HG02884 (cell line): Measurements from ENCODE around the gene CA10.
A peak's percentile ranks its signal among the peaks of the same experiment; 100 is the strongest.

Source experiments
- ATAC-seq: cut with Tn5 transposase; IDR thresholded peaks from one replicate; pipeline ENCODE4 v1.9.1; 2021; ENCODE audit warnings: mild to moderate bottlenecking, moderate library complexity; ENCODE audit not compliant: unreplicated experiment

Gene CA10

DNA sequence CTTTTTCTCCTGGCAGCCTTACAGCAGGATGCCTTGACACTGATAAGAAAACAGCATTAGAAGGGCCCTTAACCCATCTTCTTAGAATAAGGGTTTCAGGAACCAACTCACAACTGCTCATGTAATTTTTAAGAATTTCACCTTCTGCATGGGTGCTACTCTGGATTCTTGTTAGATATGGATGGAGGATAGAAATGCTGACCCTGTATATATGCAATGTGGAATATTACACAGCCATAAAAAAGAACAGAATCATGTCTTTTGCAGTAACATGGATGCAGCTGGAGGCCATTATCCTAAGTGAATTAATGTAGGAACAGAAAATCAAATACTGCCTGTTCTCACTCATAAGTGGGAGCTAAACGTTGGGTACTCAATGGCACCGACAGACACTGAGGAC, 423.5 kb downstream of the CA10 start:
- ATAC-seq = no peak

DNA sequence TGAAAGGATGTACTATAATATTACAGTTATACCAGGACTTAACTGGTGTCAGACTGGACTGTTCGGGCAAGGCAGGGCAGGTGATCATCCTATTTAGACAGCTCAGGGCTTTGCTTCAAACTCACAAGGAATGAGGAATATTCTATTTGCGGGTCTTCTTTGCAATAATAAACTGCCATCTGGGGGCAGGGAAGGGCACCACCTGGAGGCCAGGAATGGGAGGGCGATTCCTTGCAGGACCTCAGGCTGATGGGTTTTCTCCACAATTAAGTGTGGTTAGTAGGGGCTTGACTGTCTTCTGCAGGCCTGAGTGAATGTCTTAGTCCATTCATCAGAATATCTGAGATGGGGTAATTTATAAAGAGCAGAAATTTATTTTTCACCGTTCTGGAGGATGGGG, 424.1 kb downstream of the CA10 start:
- no peak for ATAC-seq

DNA sequence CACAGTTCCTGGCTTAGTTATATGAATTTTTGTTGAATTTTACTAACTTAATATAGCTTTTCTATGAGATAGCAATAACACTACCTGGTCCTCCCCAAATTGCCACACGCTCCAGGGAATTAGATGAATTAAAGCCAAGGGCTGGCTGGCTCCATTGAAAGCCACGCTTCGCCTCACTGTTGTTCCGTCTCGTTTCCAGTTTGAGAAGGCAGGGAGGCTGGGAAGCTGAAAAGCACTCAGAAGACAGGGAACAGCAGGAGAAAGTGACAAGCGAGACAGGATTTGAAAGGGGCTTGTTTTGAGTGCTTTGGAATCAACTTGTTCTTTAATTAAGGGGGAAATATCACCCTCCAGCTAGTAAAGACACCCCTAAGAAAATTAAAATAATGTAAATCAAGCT, 425.3 kb downstream of the CA10 start:
- no peak for ATAC-seq

DNA sequence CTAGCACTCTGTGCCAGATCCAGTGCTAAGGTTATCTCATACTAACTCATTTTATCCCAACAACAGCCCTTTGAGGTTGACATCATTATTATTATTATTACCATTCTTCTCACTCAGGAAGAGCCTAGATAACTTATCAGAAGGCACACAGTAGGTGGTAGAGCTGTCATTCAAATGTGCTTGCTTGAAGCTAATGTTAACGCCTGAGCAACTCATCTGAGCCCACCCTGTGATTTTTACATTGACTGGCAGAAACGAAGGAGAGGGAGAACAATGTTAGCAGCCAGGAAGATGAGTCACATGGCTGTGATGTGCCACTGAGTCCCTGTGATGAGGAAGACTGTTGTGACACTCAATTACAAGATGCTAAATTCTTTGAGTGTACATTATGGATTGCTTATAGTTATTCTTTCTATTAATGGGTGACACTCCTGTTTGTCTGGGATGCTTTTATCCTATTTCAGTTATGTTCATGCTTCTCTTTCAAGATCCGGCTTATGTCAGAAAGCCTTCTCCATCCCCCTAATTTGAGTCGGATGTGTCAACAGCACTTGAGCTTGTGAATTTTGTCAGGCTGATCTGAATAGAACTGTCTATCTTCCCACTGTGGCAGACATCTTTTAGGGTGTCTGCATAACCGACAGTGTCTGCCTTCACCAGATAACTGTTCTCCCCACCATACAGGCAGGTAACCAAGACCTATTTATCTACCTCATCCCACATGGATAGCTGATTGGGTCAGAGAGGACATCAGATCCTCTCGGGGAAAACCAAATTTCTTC, 426.4 kb downstream of the CA10 start:
- ATAC-seq = no peak

DNA sequence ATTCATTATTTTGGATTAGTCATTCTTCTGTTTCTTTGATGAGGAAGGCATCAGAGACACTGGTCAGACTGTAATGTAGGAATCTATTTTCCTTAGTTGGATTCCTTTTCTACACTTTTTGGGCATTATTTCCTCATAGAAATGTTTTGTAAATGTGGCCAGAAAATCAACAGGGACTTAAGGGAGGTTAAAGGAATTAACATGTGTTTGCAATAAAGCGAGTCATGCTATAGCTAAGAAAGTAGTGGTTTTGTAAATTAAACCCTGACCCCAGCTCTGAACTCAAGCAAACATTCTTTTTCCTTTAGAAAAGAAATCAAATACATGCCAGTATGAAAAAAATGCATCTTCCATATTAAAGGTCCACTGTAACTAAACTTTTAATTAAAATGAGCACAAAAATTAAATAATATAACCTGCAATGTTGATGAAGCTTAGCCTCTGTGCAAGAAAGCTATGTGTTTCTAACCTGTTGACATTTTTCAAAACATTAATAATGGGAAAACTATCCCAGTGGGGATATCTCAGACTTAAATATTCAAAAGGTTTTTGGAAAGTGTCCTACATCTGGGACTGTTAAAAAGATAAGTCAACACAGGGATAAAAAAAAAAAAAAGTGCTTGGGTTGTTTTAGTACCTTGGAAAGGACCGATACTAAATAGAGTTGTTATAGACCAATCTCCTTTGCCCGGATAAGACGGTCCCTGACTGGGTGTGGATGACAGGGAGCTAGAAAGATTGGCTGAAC, 428.0 kb downstream of the CA10 start:
- ATAC-seq = no peak

DNA sequence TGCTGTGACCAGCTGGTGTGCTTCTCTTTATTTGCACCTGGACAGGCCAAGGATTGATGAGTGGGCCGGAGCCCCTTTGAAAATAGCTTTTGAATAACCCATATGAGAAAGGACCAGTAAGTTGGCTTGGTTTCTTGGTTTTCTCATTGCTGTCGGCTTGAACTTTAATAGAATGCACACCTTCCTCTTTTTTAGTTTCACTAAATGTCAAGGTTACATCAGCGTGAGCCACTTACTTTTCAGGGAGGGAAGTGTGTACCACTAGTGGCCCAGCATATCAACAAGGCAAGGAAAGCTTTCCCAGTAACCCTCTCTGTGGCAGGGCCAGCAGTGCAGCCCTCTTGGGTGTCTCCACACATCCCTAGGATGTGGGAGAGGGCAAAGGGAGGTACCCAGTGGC, 433.3 kb downstream of the CA10 start:
- peak; percentile 76 for ATAC-seq

DNA sequence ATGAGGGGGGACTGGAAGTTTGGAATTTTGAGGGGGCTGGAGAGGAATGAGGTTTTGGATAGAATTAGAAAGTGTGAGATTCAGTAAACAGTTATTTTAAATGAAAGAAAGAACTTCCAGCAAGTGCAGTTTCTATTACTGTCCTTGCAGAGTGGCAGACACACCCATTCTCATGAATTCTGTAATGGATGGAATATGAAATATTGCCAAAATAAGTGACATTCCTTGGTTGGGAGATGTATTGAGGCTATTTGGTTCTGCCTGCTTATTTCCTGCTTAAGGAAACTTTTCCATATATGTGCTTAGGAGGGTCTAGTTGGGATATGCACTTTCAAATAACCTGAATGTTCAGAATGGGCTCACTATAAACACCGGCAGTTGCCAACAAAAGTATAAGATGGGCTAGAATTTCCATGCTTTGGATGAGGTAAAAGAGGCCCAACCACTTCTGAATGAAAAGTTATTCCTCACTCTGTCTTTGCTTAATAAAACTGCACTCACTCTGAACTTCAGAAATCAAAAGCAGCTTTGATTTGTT, 434.4 kb downstream of the CA10 start:
- no peak for ATAC-seq

DNA sequence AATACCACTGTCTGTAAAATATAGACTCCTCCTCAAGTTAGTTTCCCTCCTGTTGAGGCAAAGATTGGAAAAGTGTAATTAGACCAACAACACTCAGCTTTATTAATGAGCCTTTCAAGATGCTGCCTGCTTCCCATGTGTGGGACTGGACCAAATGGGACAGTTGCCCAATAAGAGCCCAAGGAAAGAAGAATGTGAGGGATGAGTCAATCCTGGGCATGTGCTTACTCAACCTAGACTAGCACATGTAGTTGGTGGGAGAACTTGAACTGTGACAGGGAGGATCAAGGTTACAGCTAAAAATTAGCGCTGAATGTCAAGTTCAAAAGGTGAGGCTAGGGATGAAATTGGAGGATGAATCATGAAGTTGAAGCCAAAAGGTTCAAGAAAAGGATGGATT, 435.5 kb downstream of the CA10 start:
- no peak for ATAC-seq

DNA sequence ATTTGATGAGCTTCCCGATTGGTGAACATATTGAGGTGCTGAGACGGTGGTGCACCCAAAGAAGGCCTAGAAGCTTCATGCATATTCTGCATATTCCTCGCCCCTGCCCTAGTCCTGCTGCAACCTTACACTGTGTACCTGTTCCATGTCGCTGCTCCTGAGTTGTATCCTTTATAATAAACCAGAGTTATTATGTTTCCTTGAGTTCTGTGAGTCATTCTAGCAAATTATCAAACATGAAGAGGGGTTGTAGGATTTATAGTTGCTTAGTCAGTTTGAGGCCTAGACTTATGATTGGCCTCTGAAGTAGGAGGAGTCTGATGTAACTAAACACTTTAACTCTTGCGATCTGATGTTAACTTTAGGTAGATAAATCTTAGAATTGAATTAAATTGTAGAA, 436.8 kb downstream of the CA10 start:
- no peak for ATAC-seq

DNA sequence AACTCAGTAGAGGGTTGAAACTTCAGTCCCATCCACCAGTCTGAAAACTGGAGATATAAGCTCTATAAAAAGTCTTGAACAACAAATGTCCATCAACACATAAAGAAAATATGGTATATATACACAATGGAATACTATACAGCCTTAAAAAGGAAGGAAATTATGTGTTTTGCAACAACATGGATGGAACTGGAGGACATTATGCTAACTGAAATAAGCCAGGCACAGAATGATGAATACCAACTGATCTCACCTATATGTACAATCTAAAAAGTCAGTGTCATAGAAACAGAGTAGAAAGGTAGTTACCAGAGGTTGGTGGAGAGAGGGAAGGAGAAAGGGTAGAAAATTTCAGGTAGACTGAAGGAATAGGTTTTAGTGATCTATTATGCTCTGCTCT, 438.1 kb downstream of the CA10 start:
- no peak for ATAC-seq

DNA sequence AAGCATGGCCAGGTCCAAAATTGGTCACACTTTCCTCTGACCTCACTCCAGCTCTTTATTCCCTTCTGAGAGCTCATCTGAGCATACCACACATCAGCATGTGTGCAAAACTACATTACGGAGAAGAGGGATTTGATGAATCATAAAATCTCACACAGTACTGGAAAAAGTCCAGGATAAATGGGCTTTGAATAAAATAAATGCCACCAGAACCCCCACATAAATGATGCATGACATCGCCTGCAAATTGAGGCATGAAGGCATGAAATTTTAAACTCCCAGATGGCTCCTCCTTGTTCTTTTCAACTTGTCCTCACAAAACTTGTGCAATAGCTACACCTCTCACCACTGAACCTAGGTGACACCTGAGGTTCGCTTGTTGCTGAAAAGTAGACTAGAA, 439.5 kb downstream of the CA10 start:
- ATAC-seq = no peak

DNA sequence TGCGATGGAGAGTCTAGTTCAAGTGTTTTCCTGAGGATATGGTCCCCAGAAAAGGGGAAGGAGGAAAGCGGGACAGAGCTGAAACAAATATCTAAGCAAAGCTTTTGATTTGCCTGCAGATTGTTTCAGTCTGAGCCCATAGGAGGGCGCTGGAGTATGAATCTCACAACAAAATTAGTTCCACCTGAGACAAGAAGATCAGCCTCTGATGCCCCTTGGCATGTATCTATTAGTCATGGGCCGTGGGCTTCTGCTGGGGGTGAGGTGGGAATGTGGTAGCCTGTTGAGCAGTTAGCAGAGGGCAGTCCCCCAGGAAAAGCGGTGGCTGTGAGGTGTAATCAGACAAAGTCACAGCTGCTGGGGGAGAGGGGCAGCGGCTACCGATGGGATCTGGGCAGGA, 446.9 kb downstream of the CA10 start:
- no peak for ATAC-seq

DNA sequence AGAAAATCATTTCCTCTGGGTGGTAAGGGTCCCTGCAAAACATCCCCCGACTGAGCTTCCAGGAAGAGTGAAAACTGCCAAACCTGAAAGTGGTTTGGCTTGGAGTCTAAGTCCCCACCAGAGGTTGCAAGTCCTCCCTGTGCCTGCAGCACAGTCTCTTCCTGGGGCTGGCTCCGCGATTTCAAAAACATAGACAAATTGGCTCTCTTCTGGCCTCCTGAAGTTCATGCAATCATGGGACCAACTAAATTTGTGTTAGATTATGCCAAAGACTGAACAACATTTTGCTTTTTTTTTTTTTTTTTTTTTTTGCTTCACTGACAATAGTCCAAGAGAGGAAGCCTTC, 447.9 kb downstream of the CA10 start:
- no peak for ATAC-seq

DNA sequence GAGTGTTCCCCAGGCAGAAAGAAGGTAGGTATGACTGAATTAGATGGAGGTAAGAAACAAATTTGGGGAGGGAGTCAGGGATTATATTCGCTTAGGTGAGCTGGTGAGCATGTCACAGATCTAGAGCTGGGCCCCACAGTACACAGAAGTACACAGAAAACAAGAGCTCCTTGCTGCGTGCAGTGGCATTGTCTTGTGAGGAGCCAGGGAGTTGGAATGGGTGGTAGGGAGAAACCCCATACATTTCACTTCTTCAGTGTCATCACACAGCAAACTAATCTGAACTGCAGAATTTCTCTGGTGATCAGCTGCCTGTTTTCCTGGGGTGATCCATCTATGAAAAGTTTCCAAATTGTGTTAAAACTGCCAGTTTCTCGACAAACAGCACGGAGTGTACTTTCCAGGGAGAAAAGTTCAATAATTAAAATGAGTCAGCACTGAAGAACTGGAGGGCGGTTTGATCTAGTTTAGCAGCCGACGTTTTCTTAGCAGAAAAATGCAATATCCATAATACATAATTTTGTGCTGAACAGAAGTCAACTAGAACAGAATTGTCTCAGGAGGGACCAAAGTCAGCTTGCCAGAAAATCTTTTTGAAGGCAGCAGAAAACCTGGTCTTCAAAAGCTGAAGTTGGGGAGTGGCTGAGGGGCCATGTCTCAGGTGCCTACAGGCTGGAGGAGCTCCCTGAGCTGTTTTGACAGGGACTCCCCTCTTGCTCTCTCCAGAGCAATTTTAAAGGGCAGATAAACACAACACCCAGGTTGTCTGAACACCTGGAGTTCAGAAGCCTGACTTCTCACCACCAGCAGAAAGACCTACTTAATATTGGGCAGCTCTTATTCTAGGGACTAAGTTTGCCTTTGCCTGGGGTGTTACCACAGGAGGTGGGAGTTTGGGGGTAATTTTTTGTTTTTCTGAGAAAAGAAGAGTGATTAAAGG, 448.6 kb downstream of the CA10 start:
- ATAC-seq = no peak

DNA sequence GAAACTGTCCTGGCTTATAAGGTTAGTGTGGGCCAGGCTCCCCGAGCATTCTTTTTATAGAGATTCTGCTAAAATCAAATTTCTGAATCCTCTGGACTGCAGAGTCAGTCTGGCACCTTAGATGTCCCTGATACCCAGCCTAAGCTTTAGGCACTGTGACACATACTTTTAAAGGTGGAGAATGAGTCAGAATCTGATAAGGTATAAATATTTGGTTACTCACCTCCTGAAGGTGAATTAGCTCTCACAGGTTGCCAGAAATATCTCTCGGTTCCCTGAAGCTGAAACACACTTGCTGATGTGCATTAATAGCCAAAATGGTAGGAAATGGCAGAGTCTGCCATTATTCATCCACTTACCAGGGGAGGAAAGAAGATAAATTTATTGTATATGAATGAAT, 451.3 kb downstream of the CA10 start:
- ATAC-seq = no peak

DNA sequence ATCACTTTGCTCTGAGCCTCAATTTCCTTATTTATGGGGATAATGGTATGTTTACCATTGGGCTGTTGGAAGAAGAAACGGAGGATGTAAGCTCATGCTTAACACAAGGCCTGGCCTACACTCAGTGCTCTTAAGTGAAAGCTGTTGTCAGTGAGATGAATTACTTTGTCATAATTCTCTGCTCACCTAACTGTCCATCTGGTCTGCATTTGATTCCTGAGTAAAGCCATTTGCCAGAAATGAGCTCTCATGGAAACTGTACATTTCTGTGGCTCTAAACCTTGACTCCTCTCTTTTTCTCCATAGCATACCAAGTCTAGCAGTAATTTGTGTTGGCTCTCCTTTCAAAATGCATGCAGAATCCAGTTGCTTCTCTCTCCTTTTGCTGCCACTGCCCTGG, 452.4 kb downstream of the CA10 start:
- no peak for ATAC-seq

DNA sequence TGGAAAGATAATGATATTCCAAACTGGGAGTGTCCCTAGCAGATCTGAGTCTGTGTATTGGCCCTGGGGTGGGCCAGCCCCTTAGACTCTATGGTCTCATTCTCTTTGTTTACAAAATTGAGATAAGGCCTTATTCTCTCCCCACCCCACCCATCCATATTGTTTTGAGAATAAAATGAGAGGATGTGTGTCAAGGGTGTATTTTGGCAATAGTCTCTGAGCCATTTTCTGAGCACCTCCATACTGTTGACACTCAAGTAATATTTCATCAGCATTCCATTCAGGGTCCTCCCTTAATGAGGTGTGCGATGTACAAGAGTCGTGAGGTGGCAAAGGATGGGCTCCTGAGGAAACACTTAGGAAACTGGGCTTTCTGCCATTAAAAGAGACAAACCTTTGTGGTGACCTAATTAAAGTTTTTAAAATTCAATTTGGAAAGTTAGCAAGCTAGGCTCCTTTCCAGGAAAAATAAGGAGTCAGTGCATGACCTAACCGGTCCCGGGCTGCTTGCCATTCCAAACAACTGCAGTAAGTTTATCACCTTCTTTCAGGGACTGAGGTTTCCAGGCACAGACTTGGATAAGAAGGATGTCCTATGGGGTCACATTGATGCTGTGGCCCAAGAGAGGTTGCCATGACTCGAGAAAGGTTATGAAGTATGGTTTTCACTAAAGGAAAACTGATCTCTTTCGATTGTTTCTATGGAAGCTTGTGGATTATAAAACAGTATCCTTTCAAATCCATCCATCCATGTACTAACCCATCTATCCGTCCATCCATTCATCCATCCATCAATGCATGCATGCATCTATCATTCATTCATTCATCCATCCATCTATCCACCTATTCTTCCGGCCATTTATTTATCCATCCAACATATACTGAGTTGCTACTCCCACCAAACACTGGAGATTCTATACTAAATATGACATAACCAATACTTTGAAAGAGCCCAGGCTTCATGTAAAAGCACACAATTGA, 454.9 kb downstream of the CA10 start:
- ATAC-seq = no peak

DNA sequence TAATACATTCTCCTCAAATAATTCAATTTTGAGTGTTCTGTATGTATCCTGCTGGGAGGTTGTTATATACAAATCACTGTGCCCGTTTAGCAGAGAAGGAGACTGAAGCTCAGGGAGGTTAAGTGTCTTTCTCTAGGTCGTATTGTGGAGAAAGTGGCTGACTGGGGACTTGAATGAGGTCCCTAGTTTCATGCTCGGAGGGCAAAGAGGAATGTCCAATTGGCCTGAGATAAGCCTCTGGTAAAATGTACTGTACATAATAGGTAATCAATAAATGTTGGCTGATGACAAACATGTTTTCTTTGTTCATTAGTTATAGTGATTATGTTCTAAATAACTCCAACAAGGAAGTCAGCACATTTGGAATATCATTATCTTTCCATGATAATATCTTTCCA, 455.6 kb downstream of the CA10 start:
- no peak for ATAC-seq

DNA sequence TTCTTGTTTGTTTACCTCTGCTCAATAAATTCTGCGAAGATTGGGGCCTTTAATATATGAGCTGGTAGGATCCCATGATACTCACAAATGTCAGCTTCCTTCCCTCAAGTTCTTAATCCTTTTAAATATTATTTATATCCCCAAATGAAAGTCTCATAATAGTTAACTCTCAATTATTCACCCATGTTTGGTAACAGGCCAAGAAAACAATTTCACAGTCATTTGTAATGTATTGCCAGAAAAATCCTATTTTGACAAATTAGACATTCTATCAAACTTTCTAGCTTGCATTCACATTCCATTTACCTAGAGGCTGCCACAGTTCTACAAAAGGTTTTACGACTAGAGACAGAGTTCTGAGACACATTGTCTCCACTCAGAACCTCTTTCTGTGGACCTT, 457.0 kb downstream of the CA10 start:
- ATAC-seq = no peak
